ENCODE measurements around the gene PSMD8. TPM values are rescaled to one million over a fixed set of nuclear protein-coding genes. Genes with fewer than 3 reads are reported as not detected.

The PSMD8 gene
- total and polyA plus RNA-seq, 9 donors, result 59.1 to 129 (median 85.3) TPM

- H3K27me3 ChIP-seq, result no peaks in the 10 kb centered on the region
- TF ChIP-seq, protein P1, sequence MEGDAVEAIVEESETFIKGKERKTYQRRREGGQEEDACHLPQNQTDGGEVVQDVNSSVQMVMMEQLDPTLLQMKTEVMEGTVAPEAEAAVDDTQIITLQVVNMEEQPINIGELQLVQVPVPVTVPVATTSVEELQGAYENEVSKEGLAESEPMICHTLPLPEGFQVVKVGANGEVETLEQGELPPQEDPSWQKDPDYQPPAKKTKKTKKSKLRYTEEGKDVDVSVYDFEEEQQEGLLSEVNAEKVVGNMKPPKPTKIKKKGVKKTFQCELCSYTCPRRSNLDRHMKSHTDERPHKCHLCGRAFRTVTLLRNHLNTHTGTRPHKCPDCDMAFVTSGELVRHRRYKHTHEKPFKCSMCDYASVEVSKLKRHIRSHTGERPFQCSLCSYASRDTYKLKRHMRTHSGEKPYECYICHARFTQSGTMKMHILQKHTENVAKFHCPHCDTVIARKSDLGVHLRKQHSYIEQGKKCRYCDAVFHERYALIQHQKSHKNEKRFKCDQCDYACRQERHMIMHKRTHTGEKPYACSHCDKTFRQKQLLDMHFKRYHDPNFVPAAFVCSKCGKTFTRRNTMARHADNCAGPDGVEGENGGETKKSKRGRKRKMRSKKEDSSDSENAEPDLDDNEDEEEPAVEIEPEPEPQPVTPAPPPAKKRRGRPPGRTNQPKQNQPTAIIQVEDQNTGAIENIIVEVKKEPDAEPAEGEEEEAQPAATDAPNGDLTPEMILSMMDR (IDR thresholded peaks at IDR 0.05), result no peak
- TF ChIP-seq EP300 (IDR thresholded peaks at IDR 0.05) (no peak), POLR2A (IDR thresholded peaks at IDR 0.05) (no peak)
- H3K36me3 ChIP-seq, result no peaks in the 10 kb centered on the region
- intact Hi-C loops (cut with DNase I), result loop anchor here in 3 of 4 donors (2.0 to 10.0 kb wide), 6 partner anchors 14 to 532 kb away; partner anchors contain the start of genes CCER2 (in 1 of the 3), MRPS12 (in 1 of the 3) and SARS2 (in 1 of the 3)
- no peaks in the 10 kb centered on the region for H3K4me1 ChIP-seq (ENCODE audit: insufficient read depth)
- H3K4me3 ChIP-seq, result no peak overlapping the region
- H3K9me3 ChIP-seq, result no peaks in the 10 kb centered on the region
- no peak for DNase-seq
- H3K27ac ChIP-seq, result no peak overlapping the region
- WGBS, 3 donors, result 48 to 62% (median 58%) methylated on average over 5 of the region's 5 CpGs
These were observed 26.0 kb downstream of the PSMD8 start for GRCh38 chr19:38400361-38400760.

GRCh38 chr19:38401148-38401547 lies 26.8 kb downstream of the PSMD8 start:
- no peak for DNase-seq
- H3K27ac ChIP-seq, result no peak overlapping the region
- no peaks in the 10 kb centered on the region for H3K36me3 ChIP-seq
- WGBS, 3 donors, result 65 to 77% (median 71%) methylated on average over 3 of the region's 3 CpGs
- H3K9me3 ChIP-seq, result no peaks in the 10 kb centered on the region
- H3K4me1 ChIP-seq (ENCODE audit: insufficient read depth), result no peaks in the 10 kb centered on the region
- intact Hi-C loops (cut with DNase I), result loop anchor here in 3 of 4 donors (2.0 to 10.0 kb wide), 6 partner anchors 14 to 531 kb away; partner anchors contain the start of genes CCER2 (in 1 of the 3), MRPS12 (in 1 of the 3) and SARS2 (in 1 of the 3)
- H3K27me3 ChIP-seq, result no peaks in the 10 kb centered on the region
- TF ChIP-seq EP300 (IDR thresholded peaks at IDR 0.05) (no peak), POLR2A (IDR thresholded peaks at IDR 0.05) (no peak)
- TF ChIP-seq, protein P1 (IDR thresholded peaks at IDR 0.05), result no peak
- H3K4me3 ChIP-seq, result no peak overlapping the region

GRCh38 chr19:38402623-38402966 lies 28.2 kb downstream of the PSMD8 start:
- Histone ChIP-seq H3K4me1 (ENCODE audit: insufficient read depth) (no peaks in the 10 kb centered on the region), H3K36me3 (no peaks in the 10 kb centered on the region), H3K27me3 (no peaks in the 10 kb centered on the region), H3K4me3 (peak overlapping the region; percentile 82), H3K9me3 (no peaks in the 10 kb centered on the region), H3K27ac (no peak overlapping the region)
- TF ChIP-seq, protein P1 (IDR thresholded peaks at IDR 0.05), result no peak
- TF ChIP-seq POLR2A (IDR thresholded peaks at IDR 0.05) (no peak), EP300 (IDR thresholded peaks at IDR 0.05) (no peak)
- 1 to 3% (median 2%) methylated on average over 18 of the region's 18 CpGs for WGBS, 3 donors
- no peak for DNase-seq
- intact Hi-C loops (cut with DNase I), result loop anchor here in 3 of 4 donors (5.0 to 10.0 kb wide), 5 partner anchors 222 to 530 kb away; partner anchors contain the start of genes CCER2 (in 1 of the 3), MRPS12 (in 1 of the 3) and SARS2 (in 1 of the 3)

DNA sequence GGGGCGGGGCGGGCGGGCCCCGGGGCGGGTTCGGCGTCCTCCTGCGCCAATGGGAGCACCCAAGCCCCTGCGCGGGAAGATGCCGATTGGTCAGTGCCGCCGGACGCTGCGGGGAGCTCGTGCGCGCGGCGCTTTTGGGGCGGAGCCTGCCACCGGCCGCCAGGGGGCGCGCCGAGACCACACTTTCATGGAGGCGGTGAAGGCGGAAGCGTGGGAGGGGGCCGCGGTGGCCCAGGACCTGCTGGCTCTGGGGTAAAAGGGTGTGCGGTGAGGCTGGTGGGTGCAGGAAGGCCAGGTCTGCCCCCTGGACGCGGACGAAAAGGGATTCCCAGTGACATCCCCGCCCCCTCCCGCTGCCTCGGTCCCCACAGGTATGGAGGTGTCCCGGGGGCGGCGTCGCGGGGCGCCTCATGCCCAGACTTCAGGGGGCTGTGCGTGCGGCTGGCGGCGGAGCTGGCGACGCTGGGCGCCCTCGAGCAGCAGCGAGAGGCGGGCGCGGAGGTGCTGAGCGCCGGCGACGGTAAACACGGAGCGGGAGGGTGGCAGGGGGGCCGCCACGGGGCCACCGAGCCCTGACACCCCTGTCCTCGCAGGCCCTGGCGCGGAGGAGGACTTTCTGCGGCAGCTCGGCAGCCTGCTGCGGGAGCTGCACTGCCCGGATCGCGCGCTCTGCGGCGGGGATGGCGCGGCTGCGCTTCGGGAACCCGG lies 28.8 kb downstream of the PSMD8 start, which contains the start of gene FAM98C:
FAM98C (plus strand) TSS at position 127 of the 708 bp plus-strand sequence; CDS start at position 188, 61 bp downstream.
- intact Hi-C loops (cut with DNase I), result loop anchor here in 3 of 4 donors (5.0 to 10.0 kb wide), 5 partner anchors 222 to 529 kb away; partner anchors contain the start of genes CCER2 (in 1 of the 3), MRPS12 (in 1 of the 3) and SARS2 (in 1 of the 3)
- Histone ChIP-seq H3K27me3 (no peaks in the 10 kb centered on the region), H3K36me3 (no peaks in the 10 kb centered on the region), H3K27ac (peak within 1 kb of the TSS in 1 of 2 donors; percentile 55), H3K4me1 (ENCODE audit: insufficient read depth) (no peaks in the 10 kb centered on the region), H3K9me3 (no peaks in the 10 kb centered on the region), H3K4me3 (peak within 1 kb of the TSS; percentile 82)
- TF ChIP-seq, protein P1 (IDR thresholded peaks at IDR 0.05), result peak; percentile 98 to 100 (median 99)
- no peak for TF ChIP-seq EP300 (IDR thresholded peaks at IDR 0.05)
- WGBS, 3 donors, result 0 to 1% (median 0%) methylated on average over 42 to 82 of the region's 82 CpGs
- DNase-seq, result peak; percentile 95 to 99 (median 97)
